B cell (primary cell): ENCODE results near the gene LNX1.

ENCODE experiments used
- EZH2 ChIP-seq: IDR thresholded peaks from 2 replicates; pipeline ENCODE4 v1.6.1; 2012; ENCODE audit warnings: borderline replicate concordance, low read depth, mild to moderate bottlenecking, moderate library complexity, low read length; ENCODE audit not compliant: insufficient read depth, poor library complexity, severe bottlenecking
- TF ChIP-seq, protein P1 (sequence below): fragments of 200-600 bp; IDR thresholded peaks from one replicate; pipeline ENCODE4 v1.8.0; 2022; ENCODE audit warnings: antibody characterized with exemption, mild to moderate bottlenecking

DNA sequence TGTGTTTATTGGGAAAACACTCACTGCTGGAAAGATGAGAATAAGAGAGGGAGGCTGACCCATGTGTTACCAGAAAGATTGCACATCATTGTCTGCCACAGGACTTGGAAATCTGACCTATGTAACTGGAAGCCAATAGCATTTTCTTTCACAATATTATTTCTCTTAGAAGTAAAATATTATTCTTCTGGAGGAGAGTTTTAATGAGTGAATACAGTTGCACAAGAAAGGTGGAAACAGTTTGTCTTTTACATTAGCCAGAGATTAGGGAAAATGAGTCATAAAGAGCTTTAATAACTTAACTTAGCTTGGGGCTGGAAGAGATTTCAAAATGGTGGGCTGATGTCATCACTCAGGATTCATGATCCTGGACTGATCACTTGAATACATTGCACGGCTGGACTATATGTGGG, 31.5 kb upstream of the LNX1 start:
- TF ChIP-seq, protein P1, sequence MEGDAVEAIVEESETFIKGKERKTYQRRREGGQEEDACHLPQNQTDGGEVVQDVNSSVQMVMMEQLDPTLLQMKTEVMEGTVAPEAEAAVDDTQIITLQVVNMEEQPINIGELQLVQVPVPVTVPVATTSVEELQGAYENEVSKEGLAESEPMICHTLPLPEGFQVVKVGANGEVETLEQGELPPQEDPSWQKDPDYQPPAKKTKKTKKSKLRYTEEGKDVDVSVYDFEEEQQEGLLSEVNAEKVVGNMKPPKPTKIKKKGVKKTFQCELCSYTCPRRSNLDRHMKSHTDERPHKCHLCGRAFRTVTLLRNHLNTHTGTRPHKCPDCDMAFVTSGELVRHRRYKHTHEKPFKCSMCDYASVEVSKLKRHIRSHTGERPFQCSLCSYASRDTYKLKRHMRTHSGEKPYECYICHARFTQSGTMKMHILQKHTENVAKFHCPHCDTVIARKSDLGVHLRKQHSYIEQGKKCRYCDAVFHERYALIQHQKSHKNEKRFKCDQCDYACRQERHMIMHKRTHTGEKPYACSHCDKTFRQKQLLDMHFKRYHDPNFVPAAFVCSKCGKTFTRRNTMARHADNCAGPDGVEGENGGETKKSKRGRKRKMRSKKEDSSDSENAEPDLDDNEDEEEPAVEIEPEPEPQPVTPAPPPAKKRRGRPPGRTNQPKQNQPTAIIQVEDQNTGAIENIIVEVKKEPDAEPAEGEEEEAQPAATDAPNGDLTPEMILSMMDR = no peak
- TF ChIP-seq EZH2 = no peak
